Pancreas (tissue), 10 donors: ENCODE data around the gene GGPS1. TPM values are rescaled to one million over a fixed set of nuclear protein-coding genes. Genes with fewer than 3 reads are reported as not detected.
"Not testable (repeated sequence)": the region's sequence is repeated elsewhere in the genome, so short reads cannot be mapped to it uniquely, and the experiment has no call there.

Experiments
- ATAC-seq, 4 donors: fragments of 200-7000 bp; cut with Tn5 transposase; one replicate each; pipeline versions ENCODE4 v1.8.0 to v1.9.1; 2020; ENCODE audit warnings: mild to moderate bottlenecking in 4 of 4, moderate library complexity in 4 of 4
- DNase-seq, 6 donors: peaks; one replicate each; pipeline ENCODE4 v3.0.0-alpha.2; 2020
- FAIRE-seq: peaks from 2 replicates; lab custom pipeline; 2012; peaks lifted over from hg19 to GRCh38; lab: Jason Lieb, UNC
- H3K27ac ChIP-seq, 4 donors: fragments of 200-600 bp; sonication (generic); 1 replicate in 3 of 4; 2 replicates in 1 of 4; pipeline versions ENCODE4 v1.5.0 to v1.8.0; 2020
- H3K27me3 ChIP-seq, 4 donors: fragments of 200-600 bp; one replicate each; pipeline ENCODE4 v1.8.0; 2021
- H3K36me3 ChIP-seq, 3 donors: fragments of 200-600 bp; sonication (generic) in 1 of 3; one replicate each; pipeline versions ENCODE4 v1.5.0 to v1.8.0; 2020 to 2021
- H3K4me1 ChIP-seq, 3 donors: fragments of 200-600 bp; one replicate each; pipeline ENCODE4 v1.8.0; 2021
- H3K4me3 ChIP-seq, 4 donors: fragments of 200-600 bp; sonication (generic) in 2 of 4; one replicate each; pipeline versions ENCODE4 v1.5.0 to v1.8.0; 2020 to 2021
- H3K9me3 ChIP-seq, 4 donors: fragments of 200-600 bp; one replicate each; pipeline ENCODE4 v1.8.0; 2021
- WGBS, 2 donors: extraction: QIAGEN DNeasy Blood & Tissue Kit; methylation state at CpG; one replicate each; pipeline ENCODE4 v1.1.7; 2013; 5-methylcytosine and 5-hydroxymethylcytosine counted together
- intact Hi-C, 3 donors: fragments of 100-400 bp; cut with DNase I; formaldehyde crosslinking; loops; one replicate each; pipeline versions ENCODE4 v1.11.1 to v1.14.2; 2022
- polyA plus RNA-seq, 2 donors: library from polyadenylated mRNA; stranded (reverse); fragments of 200-250 nt; gene quantifications; one replicate each; pipeline ENCODE4 v1.2.3, GENCODE V29; 2013
- total RNA-seq, 6 donors: library from RNA; stranded (reverse); fragmentation: NEBNext Ultra II Directional in 4 of 6; extraction: Animal tissue kit (Norgen Biotek cat#: 25700) in 4 of 6; gene quantifications; one replicate each; pipeline versions ENCODE4 v1.2.1 to v1.2.4, GENCODE V29; 2021 to 2023
- TF ChIP-seq, protein P1 (sequence below), 4 donors: fragments of 200-600 bp; sonication (generic) in 3 of 4; IDR thresholded peaks; one replicate each; pipeline versions ENCODE4 v1.5.0 to v1.8.0; 2021; ENCODE audit warnings: antibody characterized with exemption in 4 of 4
- donor health status: healthy with polysubstance abuse.
- donor health status: DM: no; HTN: no; CAD: no; lungs with moderate emphysema.
- donor health status: DM: no; HTN: no; CAD: no.
- donor health status: control.
- donor health status: control.
- donor health status: Bipolar disorder and iron deficiency.
- donor health status: DM: yes; HTN: yes; CAD: no.
- donor health status: DM: no; HTN: no; CAD: no.
- donor health status: DM: no; HTN: no; CAD: no.
- donor health status: DM: yes; HTN: yes; CAD: no.

GGPS1 gene
- total and polyA plus RNA-seq, 8 donors: 8.9 to 16.7 (median 12.5) TPM

- H3K4me3 ChIP-seq: no peak overlapping the region
- intact Hi-C loops: no loop called here
- no peak overlapping the region for H3K27ac ChIP-seq
- DNase-seq (no peak), ATAC-seq (no peak), FAIRE-seq (no peak)
- H3K9me3 ChIP-seq: no peaks in the 10 kb centered on the region
- no peaks in the 10 kb centered on the region for H3K27me3 ChIP-seq
- TF ChIP-seq, protein P1, sequence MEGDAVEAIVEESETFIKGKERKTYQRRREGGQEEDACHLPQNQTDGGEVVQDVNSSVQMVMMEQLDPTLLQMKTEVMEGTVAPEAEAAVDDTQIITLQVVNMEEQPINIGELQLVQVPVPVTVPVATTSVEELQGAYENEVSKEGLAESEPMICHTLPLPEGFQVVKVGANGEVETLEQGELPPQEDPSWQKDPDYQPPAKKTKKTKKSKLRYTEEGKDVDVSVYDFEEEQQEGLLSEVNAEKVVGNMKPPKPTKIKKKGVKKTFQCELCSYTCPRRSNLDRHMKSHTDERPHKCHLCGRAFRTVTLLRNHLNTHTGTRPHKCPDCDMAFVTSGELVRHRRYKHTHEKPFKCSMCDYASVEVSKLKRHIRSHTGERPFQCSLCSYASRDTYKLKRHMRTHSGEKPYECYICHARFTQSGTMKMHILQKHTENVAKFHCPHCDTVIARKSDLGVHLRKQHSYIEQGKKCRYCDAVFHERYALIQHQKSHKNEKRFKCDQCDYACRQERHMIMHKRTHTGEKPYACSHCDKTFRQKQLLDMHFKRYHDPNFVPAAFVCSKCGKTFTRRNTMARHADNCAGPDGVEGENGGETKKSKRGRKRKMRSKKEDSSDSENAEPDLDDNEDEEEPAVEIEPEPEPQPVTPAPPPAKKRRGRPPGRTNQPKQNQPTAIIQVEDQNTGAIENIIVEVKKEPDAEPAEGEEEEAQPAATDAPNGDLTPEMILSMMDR (IDR thresholded peaks at IDR 0.05): no peak
- peaks cover 0 to 6% (median 0%) of the 10 kb centered on the region in 3 donors for H3K4me1 ChIP-seq
- 85 to 87% methylated on average over 5 of the region's 5 CpGs for WGBS, 2 donors
- H3K36me3 ChIP-seq: no peaks in the 10 kb centered on the region
These were observed 41.4 kb downstream of the GGPS1 start for GRCh38 chr1:235369802-235370201.

DNA sequence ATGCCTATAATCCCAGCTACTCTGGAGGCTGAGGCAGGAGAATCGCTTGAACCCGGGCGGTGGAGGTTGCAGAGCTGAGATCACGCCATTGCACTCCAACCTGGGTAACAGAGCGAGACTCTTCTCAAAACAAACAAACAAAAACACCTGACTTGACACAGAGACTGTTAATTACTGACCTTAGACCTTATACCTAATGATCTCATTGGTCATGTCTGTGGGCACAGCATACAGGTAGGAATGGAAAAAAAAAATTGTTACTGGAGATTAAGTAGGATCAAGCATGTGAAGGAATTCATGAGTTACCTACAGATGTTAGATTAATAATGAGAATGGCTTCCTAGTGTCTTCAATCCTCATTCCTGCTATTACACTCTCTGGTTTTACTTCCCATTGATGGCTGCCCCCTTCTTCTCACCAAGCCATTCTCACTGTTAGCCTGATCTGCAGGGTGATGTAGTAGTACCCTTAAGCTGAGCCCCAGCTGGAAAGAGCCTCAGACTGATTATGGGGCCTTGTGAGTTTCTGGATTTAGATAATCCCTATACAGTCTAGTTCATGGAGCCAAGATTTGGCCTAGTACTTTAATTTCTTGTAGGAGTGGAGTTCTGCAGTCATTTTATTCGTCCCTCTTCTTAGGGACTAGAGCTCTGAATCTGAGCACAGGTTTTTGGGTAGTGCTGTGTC is 47.7 kb downstream of the GGPS1 start:
- Histone ChIP-seq H3K27me3 (no peaks in the 10 kb centered on the region), H3K9me3 (no peaks in the 10 kb centered on the region), H3K4me3 (no peak overlapping the region), H3K4me1 (no peaks in the 10 kb centered on the region), H3K36me3 (peaks cover 0 to 8% (median 3%) of the 10 kb centered on the region in 3 donors), H3K27ac (no peak overlapping the region)
- TF ChIP-seq, protein P1 (IDR thresholded peaks at IDR 0.05): no peak
- no peak for DNase-seq
- no peak for FAIRE-seq
- ATAC-seq: no peak
- WGBS, 2 donors: 95 to 96% methylated on average over 6 of the region's 6 CpGs
- intact Hi-C loops: no loop called here

- 82 to 85% methylated on average over 11 of the region's 11 CpGs for WGBS, 2 donors
- ATAC-seq, intact Hi-C loops: not testable (repeated sequence)
These were observed 49.9 kb downstream of the GGPS1 start for GRCh38 chr1:235378134-235378735.

DNA sequence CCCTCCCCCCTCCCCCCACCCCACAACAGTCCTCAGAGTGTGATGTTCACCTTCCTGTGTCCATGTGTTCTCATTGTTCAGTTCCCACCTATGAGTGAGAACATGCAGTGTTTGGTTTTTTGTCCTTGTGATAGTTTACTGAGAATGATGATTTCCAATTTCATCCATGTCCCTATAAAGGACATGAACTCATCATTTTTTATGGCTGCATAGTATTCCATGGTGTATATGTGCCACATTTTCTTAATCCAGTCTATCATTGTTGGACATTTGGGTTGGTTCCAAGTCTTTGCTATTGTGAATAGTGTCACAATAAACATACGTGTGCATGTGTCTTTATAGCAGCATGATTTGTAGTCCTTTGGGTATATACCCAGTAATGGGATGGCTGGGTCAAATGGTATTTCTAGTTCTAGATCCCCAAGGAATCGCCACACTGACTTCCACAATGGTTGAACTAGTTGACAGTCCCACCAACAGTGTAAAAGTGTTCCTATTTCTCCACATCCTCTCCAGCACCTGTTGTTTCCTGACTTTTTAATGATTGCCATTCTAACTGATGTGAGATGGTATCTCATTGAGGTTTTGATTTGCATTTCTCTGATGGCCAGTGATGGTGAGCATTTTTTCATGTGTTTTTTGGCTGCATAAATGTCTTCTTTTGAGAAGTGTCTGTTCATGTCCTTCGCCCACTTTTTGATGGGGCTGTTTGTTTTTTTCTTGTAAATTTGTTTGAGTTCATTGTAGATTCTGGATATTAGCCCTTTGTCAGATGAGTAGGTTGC is 53.8 kb downstream of the GGPS1 start:
- H3K9me3 ChIP-seq, H3K27me3 ChIP-seq, H3K4me1 ChIP-seq, H3K4me3 ChIP-seq, H3K27ac ChIP-seq, ATAC-seq, intact Hi-C loops, DNase-seq, FAIRE-seq: not testable (repeated sequence)
- WGBS, 2 donors: no CpG with 5 or more reads among the region's 3 CpGs
- H3K36me3 ChIP-seq: peaks cover 0 to 12% (median 3%) of the 10 kb centered on the region in 3 donors

More at GRCh38 chr1:235378134-235378735, 49.9 kb downstream of the GGPS1 start:
- H3K9me3 ChIP-seq, DNase-seq, H3K27me3 ChIP-seq, H3K4me1 ChIP-seq, FAIRE-seq, H3K27ac ChIP-seq, H3K4me3 ChIP-seq: not testable (repeated sequence)
- peaks cover 0 to 12% (median 3%) of the 10 kb centered on the region in 3 donors for H3K36me3 ChIP-seq

- H3K4me3 ChIP-seq, H3K9me3 ChIP-seq, H3K36me3 ChIP-seq, intact Hi-C loops, H3K27me3 ChIP-seq, FAIRE-seq, ATAC-seq, H3K4me1 ChIP-seq, H3K27ac ChIP-seq, DNase-seq: not testable (repeated sequence)
- WGBS, 2 donors: 100% methylated on average over 1 of the region's 1 CpG
These were observed 57.3 kb downstream of the GGPS1 start for GRCh38 chr1:235385633-235386032.

GRCh38 chr1:235391874-235392273 is 63.5 kb downstream of the GGPS1 start:
- 93 to 95% methylated on average over 4 of the region's 4 CpGs for WGBS, 2 donors
- Histone ChIP-seq H3K27ac (no peak overlapping the region), H3K36me3 (no peaks in the 10 kb centered on the region), H3K4me3 (no peak overlapping the region), H3K27me3 (no peaks in the 10 kb centered on the region), H3K4me1 (no peaks in the 10 kb centered on the region), H3K9me3 (no peaks in the 10 kb centered on the region)
- no peak for FAIRE-seq
- intact Hi-C loops: no loop called here
- no peak for ATAC-seq
- TF ChIP-seq, protein P1 (IDR thresholded peaks at IDR 0.05): no peak
- no peak for DNase-seq
